Measurements from ENCODE around the gene TCHH.
"Not testable (repeated sequence)": the region's sequence is repeated elsewhere in the genome, so short reads cannot be mapped to it uniquely, and the experiment has no call there.

Gene TCHH, protein sequence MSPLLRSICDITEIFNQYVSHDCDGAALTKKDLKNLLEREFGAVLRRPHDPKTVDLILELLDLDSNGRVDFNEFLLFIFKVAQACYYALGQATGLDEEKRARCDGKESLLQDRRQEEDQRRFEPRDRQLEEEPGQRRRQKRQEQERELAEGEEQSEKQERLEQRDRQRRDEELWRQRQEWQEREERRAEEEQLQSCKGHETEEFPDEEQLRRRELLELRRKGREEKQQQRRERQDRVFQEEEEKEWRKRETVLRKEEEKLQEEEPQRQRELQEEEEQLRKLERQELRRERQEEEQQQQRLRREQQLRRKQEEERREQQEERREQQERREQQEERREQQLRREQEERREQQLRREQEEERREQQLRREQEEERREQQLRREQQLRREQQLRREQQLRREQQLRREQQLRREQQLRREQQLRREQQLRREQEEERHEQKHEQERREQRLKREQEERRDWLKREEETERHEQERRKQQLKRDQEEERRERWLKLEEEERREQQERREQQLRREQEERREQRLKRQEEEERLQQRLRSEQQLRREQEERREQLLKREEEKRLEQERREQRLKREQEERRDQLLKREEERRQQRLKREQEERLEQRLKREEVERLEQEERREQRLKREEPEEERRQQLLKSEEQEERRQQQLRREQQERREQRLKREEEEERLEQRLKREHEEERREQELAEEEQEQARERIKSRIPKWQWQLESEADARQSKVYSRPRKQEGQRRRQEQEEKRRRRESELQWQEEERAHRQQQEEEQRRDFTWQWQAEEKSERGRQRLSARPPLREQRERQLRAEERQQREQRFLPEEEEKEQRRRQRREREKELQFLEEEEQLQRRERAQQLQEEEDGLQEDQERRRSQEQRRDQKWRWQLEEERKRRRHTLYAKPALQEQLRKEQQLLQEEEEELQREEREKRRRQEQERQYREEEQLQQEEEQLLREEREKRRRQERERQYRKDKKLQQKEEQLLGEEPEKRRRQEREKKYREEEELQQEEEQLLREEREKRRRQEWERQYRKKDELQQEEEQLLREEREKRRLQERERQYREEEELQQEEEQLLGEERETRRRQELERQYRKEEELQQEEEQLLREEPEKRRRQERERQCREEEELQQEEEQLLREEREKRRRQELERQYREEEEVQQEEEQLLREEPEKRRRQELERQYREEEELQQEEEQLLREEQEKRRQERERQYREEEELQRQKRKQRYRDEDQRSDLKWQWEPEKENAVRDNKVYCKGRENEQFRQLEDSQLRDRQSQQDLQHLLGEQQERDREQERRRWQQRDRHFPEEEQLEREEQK (N-terminal part only)

GRCh38 chr1:152115344-152115743 lies at the start of gene TCHH:
Gene TCHH (minus strand): TSS chr1:152115444. CDS start chr1:152114080, 1,364 bp downstream.
- no peak for FAIRE-seq

DNA sequence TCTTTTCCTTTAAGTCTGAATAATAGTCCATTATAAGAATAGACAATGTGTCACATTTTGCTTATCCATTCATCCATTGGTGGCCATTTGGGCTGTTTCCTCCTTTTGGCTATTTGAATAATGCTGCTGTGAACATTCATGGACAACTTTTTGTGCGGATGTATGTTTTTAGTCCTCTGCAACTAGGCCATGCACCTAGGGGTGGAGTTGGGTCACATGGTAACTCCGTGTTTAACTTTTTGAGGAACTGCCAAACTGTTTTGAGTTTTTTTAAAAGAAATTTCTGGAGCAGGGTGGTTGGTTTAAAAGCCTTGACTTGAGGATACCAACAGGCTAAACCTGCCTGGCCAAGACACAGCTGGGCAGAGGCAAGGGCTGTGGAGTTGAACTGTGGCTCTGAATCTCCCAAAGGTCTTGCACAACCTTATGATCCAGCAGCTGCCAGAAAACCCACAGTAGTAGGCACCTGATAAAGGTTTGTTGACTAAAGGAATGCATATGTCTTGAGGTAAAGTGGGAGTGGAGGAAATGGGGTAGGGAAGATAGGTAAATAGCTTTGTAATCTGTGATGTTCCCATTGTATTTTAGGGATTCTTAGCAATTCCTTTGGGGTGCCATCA lies 49.4 kb upstream of the TCHH start:
- no peak for DNase-seq (ENCODE audit: insufficient read length, low spot score)
- FAIRE-seq = no peak

More at GRCh38 chr1:152115344-152115743, at the start of gene TCHH:
- no peak for DNase-seq (ENCODE audit: insufficient read length, low spot score)

GRCh38 chr1:152162792-152163463 lies 47.7 kb upstream of the TCHH start:
- FAIRE-seq (no peak), DNase-seq (ENCODE audit: insufficient read length, low spot score) (peak; percentile 35)

- no peak for DNase-seq (ENCODE audit: insufficient read length, low spot score)
- no peak for FAIRE-seq
Observed at GRCh38 chr1:152160576-152160975, 45.3 kb upstream of the TCHH start.

- FAIRE-seq (no peak), DNase-seq (ENCODE audit: insufficient read length, low spot score) (no peak)
Observed at GRCh38 chr1:152159144-152159543, 43.9 kb upstream of the TCHH start, which contains the start of gene RPTN. Gene RPTN (minus strand): TSS chr1:152159228. CDS start chr1:152157889, 1,339 bp downstream.

DNA sequence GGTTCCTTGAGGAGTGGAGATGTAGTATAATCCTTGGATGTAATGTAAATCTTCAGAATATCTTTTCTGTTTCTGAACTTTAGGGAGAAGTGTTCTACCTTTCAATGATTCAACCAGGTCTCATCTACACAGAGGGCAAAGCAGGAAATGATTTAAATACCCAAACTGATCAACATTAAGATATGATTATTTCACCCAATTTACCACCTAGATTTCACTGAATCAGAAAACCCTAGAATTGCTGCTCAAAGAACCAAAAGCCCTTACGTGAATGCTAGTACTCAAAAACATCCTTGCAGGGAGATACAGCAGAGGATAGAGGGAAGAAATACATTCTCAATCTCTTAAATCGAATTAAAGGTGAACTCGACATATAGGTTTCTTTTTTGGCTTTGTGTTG lies 38.8 kb upstream of the TCHH start:
- DNase-seq (ENCODE audit: insufficient read length, low spot score) = no peak
- no peak for FAIRE-seq

DNA sequence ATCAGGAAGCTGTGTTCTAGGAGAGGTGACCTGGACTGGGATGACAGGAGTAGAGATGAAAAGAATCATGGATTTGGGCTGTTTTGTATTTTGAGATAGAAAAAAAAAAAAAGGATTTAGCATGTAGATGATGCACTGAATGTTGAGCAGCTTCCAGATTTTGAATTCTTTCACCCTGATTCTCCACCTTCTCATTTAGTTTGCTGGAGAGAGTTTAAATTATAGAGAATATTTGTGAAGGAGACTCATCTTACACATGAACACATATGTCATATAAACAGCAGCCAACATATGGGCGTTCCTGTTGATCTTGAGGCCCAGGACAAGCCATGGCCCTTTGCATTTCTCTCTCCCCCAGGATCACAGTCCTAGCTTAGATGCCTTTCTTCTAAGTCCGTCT lies 36.4 kb upstream of the TCHH start:
- DNase-seq (ENCODE audit: insufficient read length, low spot score) = no peak
- FAIRE-seq = no peak

- DNase-seq (ENCODE audit: insufficient read length, low spot score) (no peak), FAIRE-seq (no peak)
Observed at GRCh38 chr1:152148981-152149380, 33.7 kb upstream of the TCHH start.

DNA sequence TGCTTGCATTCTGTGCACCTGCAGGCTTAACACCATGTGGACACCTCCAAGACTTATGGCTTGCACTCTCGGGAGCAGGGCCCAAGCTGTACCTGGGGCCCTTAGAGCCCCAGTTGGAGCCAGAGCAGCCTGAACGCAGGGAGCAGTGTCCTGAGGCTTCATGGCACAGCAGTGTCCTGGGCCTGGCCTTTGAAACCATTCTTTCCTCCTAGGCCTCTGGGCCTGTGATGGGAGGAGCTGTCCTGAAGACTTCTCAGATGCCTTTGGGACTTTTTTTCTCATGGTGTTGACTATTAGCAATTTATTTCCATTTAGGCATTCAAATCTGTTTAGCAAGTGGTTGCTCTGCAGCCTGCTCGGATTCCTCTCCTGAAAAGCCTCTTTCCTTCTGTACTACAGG lies 32.8 kb upstream of the TCHH start:
- DNase-seq (ENCODE audit: insufficient read length, low spot score) = no peak
- no peak for FAIRE-seq

GRCh38 chr1:152145769-152146168 lies 30.5 kb upstream of the TCHH start:
- no peak for FAIRE-seq
- no peak for DNase-seq (ENCODE audit: insufficient read length, low spot score)

- DNase-seq (ENCODE audit: insufficient read length, low spot score); FAIRE-seq: not testable (repeated sequence)
Observed at GRCh38 chr1:152144674-152145183, 29.5 kb upstream of the TCHH start.

DNA sequence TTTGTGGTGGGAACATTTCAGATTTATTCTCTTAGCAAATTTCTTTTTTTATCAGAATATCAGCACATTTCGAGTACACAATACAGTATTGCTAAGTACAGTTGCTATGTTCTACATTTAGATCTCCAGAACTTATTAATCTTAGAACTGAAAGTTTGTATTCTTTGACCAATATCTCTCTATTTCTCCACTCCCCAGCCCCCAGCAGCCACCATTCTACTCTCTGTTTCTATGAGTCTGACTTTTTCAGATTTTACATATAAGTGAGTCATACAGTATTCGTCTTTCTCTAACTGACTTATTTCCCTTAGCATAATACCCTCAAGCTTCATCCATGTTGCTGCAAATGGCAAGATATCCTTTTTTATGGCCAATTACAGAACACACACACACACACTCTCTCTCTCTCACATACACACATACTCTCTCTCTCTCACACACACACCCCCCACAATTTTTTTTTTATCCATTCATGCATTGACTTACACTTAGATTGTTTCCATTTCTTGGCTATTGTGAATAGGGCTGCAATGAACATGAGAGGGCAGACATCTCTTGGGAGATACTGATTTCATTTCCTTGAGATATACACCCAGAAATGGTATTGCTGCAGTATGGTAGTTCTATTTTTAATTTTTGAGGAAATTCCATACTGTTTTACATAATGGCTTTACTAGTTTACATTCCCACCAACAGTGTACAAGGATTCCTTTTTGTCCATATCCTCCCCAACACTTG lies 28.1 kb upstream of the TCHH start:
- no peak for DNase-seq (ENCODE audit: insufficient read length, low spot score)
- FAIRE-seq = no peak

- FAIRE-seq = peak; percentile 20
- DNase-seq (ENCODE audit: insufficient read length, low spot score) = peak; percentile 40
Observed at GRCh38 chr1:152141971-152142584, 26.8 kb upstream of the TCHH start.

GRCh38 chr1:152137215-152137614 lies 22.0 kb upstream of the TCHH start:
- FAIRE-seq = no peak
- DNase-seq (ENCODE audit: insufficient read length, low spot score) = no peak

GRCh38 chr1:152130186-152130585 lies 14.9 kb upstream of the TCHH start:
- DNase-seq (ENCODE audit: insufficient read length, low spot score) (no peak), FAIRE-seq (no peak)

DNA sequence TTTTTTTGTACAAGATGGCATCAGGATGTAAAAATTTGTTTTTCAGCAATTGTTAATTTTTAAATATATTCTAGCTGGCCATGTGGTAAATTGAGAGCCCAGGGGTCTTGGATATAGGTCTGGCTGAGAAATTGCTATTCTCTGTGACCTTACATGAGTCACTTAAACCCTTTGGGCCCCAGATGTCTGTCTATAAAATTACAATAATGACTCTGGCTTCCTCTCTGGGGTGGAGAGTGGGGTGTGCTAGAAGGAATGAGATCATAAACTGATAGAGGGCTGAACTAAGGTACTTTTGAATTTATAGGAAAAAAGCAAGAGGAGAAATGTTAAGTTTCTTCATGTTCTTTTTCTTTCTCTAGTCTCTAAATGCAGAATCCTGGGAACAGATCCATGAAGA lies 12.4 kb upstream of the TCHH start:
- FAIRE-seq = no peak
- no peak for DNase-seq (ENCODE audit: insufficient read length, low spot score)

DNA sequence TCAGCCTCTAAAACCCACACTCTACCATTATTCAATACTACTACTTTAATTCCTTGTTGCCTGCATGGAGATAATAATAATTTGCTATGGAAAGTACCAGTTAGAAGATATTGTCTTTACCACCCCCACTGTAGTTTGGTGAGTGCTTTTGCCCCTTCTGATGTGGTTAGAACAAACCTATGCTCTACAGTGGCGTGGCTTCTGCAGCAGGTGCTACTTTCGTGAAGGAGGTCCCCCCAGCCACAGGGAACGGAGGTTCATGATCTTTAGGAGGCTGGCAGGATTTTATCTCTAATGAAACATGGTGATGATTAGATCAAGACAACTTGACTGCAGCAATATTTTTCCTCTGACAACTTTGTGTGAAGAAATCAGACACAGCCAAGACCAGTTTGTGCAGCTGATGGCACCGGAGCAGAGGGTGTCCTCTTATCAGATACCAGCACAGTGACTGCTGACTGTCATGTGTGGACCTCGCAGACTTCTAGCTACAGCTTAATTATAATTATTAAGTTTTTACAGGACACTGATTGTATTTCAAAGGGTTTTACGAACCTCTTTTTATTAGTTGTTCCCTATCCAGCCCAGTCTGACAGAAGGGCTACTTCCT lies 10.7 kb upstream of the TCHH start:
- no peak for FAIRE-seq
- no peak for DNase-seq (ENCODE audit: insufficient read length, low spot score)

DNA sequence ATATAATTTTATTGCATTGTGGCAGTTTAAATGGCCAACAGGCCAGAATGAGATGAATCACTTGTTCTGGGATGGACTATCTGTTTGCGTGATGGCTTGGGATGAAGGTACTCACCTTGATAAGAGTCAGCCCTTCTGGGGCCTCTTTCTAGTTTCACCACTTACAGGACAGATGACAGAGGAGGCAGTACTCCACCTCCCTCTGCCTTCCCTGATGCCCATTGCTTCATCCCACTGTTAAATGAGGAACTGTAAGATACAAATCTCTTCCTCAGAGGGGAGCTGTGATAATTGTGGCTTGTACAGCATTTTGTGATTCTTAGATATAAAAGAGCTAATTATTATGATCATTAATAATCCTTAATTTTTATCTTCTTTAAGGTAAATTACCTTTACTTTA lies 3.7 kb upstream of the TCHH start:
- DNase-seq (ENCODE audit: insufficient read length, low spot score) = no peak
- FAIRE-seq = no peak
